Left renal pelvis (tissue), 4 donors: ENCODE data around the gene HDDC2. TPM values are rescaled to one million over a fixed set of nuclear protein-coding genes. Genes with fewer than 3 reads are reported as not detected.

Source experiments
- DNase-seq, 4 donors: peaks; one replicate each; pipeline ENCODE4 v3.0.0-alpha.2; 2013; ENCODE audit warnings: low read depth in 4 of 4, low spot score in 3 of 4
- polyA plus RNA-seq, 4 donors: library from polyadenylated mRNA; unstranded; fragments of 120-200 nt; gene quantifications; one replicate each; pipeline ENCODE4 v1.2.1, GENCODE V29; 2013; ENCODE audit not compliant: insufficient read length in 4 of 4

Gene HDDC2
- polyA plus RNA-seq: 100 to 1,000 TPM in 3 of 4 donors, 10 to 100 TPM in 1; 72.3 to 120 (median 107) TPM

- peak; percentile 41 to 58 (median 50) for DNase-seq
Observed at GRCh38 chr6:125301435-125302391, at the start of gene HDDC2. HDDC2 (minus strand) TSS chr6:125301967; CDS start chr6:125301932, 35 bp downstream.

GRCh38 chr6:125346926-125347563, 45.3 kb upstream of the HDDC2 start:
- no peak for DNase-seq

- DNase-seq: no peak
Observed at GRCh38 chr6:125346201-125346925, 44.6 kb upstream of the HDDC2 start.

- DNase-seq: no peak
Observed at GRCh38 chr6:125341460-125341859, 39.7 kb upstream of the HDDC2 start.

GRCh38 chr6:125340991-125341390, 39.2 kb upstream of the HDDC2 start:
- peak in 1 of 4 donors; percentile 24 for DNase-seq

- no peak for DNase-seq
Observed at GRCh38 chr6:125340175-125340835, 38.5 kb upstream of the HDDC2 start.

GRCh38 chr6:125339653-125340052, 37.9 kb upstream of the HDDC2 start:
- no peak for DNase-seq

GRCh38 chr6:125338381-125338780, 36.6 kb upstream of the HDDC2 start:
- no peak for DNase-seq

- DNase-seq: no peak
Observed at GRCh38 chr6:125337706-125338105, 35.9 kb upstream of the HDDC2 start.

GRCh38 chr6:125332664-125333063, 30.9 kb upstream of the HDDC2 start:
- DNase-seq: no peak

GRCh38 chr6:125325586-125325985, 23.8 kb upstream of the HDDC2 start:
- DNase-seq: no peak

GRCh38 chr6:125323376-125323775, 21.6 kb upstream of the HDDC2 start:
- no peak for DNase-seq

GRCh38 chr6:125316621-125317020, 14.9 kb upstream of the HDDC2 start:
- DNase-seq: no peak

- no peak for DNase-seq
Observed at GRCh38 chr6:125315548-125315947, 13.8 kb upstream of the HDDC2 start.

- DNase-seq: peak in 2 of 4 donors; percentile 42 to 44
Observed at GRCh38 chr6:125314009-125314581, 12.3 kb upstream of the HDDC2 start.

- DNase-seq: no peak
Observed at GRCh38 chr6:125312950-125313349, 11.2 kb upstream of the HDDC2 start.

GRCh38 chr6:125312478-125312877, 10.7 kb upstream of the HDDC2 start:
- no peak for DNase-seq

- peak in 3 of 4 donors; percentile 38 to 47 (median 40) for DNase-seq
Observed at GRCh38 chr6:125310994-125311649, 9.4 kb upstream of the HDDC2 start.

- DNase-seq: no peak
Observed at GRCh38 chr6:125307964-125308615, 6.3 kb upstream of the HDDC2 start.
